ENCODE measurements around the gene PTPRK.
A peak's percentile ranks its signal among the peaks of the same experiment; 100 is the strongest.

The PTPRK gene

DNA sequence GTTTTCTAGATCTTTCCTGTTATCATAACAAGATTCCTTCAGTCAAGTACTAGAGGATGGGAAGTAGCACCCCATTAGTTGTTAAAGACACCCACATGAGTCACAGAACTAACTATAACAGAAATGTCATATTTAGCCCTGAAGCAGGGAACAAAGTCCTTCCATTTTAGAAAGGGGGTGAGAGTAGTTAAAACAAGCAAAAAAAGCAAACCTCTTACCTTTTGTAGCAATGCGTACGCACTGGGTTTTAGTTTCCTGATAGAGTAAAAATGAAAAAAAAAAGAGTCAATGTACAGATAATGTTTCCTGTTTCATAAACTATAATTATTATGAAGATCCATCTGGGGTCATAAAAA, 455.9 kb downstream of the PTPRK start:
- no peak for DNase-seq

DNA sequence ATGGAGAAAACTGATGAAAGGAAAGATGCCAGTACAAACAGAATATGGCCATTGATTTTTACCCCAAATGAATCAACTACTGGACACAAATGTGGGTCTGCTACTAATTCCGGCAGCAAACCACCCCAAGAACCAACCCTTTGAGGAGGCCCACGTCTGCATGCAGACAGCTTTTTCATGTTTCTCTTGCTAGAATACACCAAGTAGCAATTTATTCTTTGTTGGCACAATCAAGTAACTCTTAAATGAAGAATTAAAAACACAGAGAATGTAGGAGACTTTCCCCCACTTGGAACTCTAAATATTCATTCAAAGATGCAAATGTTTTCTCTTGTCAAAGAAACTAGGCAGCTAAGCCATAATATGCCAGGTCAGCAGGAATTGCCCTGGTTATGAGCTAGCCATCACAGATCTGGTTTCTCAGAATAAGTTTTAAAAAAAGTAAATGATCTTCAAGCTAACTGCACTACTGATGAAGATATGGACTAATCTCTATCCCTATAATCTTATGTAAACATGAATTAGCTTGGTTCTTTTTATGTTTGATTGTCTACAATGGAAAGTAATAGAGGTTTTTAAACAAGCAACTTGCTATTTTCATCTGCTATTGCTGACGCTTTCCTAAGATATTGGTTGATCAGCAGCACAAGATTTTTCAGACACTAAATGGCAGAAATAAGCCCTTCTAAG, 456.4 kb downstream of the PTPRK start:
- no peak for DNase-seq

DNA sequence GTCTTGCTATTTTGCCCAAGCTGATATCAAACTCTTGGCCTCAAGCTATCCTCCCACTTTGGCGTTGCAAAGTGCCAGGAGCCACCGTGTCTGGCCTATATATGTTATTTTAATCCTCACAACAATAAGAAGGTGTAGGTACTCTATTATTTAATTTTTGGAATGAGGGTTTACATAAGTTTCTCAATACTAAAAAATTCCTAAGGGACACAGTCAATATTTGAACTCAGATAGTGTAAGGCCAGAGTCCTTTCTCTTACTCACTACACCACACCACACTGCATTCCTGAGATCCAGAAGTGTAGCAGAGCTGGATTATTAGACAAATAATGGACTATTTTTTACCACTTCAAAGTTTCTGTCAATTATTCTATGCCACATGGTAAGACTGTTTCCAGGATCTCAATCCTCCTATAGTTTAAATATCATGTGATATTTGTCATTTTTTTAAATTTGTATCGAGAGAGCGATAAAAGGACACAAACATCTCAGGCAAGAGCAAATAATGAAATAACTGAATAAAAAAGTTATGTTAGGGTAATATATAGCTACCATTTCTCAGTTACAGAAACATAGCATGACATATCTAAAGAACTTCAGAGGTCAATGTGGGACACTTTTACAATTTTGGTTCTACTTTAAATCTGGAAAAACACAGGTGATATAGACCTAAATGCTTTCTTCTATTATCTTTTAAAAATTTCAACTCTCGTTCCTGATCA, 457.4 kb downstream of the PTPRK start:
- DNase-seq: peak; percentile 29

DNA sequence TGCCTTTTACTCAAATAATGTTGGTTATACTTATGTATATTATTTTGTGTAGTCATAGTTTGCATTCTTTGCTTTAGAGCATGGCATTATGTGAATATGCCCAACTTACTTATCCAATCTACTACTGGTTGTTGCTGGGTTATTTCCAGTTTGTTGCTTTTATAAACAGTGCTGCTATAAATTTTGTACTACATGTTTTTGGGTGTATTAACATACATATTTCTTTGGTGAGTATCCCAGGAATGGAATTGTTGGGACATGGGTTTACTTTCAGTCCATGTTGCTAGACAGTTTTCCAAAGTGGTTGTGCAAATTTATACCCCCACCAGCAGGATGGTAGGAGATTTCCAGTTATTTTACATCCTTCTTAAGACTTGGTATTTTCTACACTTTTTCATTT, 462.5 kb downstream of the PTPRK start:
- DNase-seq: peak; percentile 78

DNA sequence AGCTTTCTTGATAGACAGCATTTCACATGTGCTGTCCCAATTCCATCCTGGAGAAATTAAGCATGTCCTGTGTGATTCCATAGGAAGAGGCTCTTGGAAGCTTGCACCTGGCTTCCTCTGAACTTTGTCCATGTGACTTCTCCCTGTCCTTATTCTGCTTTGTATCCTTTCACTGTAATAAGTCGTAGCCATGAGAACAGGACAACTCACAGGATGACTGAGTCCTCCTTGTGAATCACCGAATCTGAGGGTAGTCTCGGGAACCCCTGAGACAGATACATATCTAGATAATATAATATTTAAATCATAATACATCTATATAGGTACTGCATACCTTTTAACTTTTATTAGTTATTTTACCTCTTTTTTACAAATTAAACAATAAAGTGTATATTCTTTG, 462.9 kb downstream of the PTPRK start:
- peak; percentile 17 for DNase-seq

DNA sequence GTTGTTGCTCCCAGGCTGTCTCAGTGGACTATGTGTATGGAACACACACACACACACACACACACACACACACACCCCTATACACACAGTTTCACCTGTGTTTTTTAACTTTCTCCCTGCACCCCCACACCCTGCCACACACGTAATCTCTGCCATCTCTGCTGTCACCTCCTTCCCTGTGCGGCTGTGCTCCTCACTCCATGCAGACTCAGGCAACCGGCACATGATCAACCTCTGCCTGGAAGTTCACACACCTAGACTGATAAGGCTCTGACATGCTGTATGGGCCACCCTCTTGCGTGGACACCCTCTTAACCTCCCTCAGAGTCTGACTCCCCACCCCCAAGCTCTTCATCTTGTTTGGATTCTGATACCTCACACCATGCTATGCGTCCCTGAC, 467.3 kb downstream of the PTPRK start:
- DNase-seq: no peak

DNA sequence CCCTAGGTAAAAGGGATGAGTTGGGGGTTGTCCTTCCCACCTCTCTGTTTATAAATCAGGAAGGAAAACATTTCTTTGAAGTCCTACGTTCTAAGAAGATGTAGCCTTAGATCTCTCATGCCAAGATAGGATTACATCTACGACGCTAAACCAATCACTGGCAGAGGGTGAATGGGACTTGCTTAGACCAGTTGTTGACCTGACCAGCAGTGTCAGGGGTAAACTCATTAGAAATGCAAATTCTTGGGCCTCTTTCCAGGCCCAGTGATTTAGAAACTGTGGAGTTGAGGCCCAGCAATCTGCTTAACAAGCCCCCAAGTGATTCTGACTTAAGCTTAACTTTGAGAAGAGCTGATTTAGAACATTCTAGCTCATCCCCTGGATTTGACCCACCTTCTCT, 472.4 kb downstream of the PTPRK start:
- DNase-seq: no peak

DNA sequence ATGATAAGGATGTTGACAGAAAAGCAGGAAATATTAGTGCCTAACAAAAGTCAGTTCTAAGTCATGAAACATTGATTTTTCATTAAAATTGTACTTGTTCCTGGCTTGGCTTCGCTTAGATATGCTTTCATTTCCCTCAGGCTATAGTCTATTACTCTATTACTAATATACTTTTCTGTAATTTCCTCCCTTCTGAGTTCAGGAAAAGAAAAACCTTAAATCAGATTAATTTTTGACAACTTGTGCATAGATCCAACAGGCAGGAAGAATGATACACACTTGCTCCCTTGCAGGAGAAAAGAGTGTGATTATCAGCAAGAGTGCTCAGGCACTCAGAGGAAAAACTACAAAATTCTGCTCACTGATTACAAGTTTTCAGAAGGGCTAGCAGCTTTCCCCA, 474.4 kb downstream of the PTPRK start:
- DNase-seq: no peak

DNA sequence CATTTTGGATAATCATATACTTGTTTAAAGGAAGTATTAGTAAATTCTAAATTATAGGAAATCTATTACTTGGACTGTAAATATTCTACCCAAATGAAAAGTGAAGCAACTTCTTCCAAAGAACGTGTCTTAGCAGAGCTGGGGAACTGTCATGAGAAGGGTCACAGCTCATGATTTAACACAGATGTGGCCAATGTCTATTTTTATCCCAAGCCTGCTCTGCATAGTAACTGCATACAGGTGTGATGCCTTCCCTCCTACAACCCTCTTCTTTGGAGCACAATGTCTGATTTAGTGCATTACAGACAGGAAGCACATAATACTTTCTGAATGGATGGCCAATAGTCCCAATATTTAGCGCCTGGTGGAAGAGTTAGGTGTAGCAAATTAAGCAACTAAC, 480.9 kb downstream of the PTPRK start:
- DNase-seq: no peak

DNA sequence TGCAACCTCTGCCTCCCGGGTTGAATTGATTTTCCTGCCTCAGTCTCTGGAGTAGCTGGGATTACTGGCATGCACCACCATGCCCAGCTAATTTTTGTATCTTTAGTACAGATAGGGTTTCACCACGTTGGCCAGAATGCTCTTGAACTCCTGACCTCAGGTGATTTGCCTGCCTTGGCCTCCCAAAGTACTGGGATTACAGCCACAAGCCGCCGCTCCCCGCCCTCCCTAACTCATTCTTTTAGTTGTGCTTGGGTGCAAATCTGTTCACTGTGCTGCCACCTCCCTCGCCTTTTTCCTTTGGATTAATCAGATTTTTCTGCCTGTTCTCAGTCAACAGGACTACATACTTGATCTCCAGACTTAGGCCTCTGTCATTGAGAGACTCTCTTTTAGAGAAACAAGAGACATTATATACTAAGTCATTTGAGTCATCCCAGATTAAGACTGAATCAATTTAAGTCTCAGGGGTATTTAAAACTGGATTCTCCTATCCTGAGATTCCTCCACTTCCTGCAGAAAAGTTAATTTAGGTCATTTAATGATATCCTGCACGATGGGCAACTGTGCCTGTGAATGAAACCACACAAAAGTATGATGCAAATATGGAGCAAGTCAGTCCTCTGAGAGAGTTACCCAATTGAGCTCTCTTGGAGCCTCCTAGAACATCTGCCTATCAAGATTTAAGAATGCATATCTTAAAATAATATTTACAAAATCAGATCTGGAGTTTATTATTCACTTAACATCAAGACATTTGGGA, 483.4 kb downstream of the PTPRK start:
- peak; percentile 70 for DNase-seq

DNA sequence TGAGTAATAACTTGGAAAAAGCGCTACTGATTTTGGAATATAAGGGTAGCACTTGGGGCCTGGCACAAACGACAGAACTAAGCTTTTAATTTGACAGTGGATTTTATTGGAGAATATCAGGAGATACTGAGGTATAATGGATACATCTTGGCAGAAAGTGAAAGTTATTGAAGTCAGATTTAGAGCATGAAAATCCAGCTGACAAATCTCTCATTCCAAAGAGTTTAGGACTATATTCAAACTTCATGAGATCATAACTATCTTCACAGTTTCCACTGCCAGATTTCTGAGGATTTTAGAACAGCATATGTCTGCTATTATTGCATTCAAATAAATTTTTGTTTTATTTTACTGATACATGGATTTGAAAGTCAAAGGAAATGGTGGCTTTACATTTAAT, 487.2 kb downstream of the PTPRK start:
- no peak for DNase-seq

DNA sequence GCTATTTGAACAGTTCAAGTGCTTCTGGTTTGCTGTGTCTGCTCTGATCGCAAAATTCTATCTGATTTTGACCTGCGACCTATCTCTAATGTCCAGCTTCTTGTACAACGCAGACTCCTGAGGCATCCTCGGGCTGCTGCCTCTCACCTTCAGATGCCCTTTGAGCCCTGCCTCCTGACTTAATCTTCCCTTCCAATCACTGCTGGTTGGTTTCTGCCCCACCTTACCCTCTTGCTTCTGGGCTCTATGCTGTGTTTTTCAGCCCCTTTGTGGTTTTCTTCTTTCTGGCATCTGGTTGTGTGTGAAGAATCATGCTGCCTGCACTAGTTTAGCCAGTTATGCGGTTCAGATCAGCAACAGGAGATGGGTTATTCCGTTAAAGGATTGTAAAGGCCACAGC, 488.4 kb downstream of the PTPRK start:
- DNase-seq: no peak

DNA sequence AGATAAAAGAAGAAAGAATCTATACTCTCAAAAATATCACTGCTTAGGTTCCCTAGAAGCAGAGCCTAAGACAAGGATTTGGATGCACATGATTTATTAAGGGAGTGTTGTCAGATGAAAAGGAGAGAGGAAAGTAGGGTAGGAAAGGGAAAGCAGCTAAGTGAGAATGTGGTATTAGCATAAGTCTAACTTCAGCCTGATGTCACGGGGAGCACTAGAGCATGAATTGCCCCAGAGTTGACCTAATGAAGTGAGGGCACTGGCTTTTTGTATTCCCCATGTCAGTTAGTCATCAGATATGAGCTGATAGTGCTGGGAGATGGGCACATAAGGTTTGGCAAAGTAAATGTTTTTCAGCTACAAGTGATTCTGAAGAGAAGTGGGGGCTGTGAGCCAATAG, 490.6 kb downstream of the PTPRK start:
- no peak for DNase-seq

DNA sequence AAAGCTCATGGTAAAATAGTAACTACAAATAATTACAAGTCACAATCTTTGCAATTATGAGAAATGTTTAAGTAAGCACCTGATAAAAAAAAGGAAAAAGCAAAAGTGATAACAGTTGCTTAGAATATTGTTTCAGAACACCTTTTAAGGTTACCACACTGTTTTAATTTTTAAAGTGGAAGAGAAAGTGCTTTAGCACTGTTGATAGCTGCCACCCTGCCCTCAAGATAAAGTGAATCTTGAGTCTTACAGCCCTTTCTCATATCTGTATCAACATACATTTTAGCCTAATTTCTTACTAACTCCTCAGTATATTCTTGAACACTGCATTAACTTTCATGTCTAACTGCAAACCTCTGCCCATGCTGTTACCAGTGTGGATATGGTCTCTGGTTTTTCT, 492.2 kb downstream of the PTPRK start:
- DNase-seq: no peak

DNA sequence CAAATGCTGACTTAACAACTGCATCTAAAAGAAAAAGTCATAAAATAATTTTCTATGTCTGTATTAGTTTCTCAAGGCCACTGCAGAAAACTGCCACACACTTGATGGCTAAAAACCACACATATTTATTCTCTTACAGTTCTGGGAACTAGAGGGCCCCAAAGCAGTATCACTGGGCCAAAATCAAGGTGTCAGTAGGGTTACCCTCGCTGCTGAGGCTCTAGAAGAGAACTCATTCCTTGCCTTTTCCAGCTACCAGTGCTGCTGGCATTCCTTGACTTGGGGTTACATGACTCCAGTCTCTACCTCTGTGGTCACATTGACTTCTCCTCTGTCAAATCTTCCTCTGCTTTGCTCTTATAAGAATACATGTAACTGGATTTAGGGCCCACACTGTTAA, 494.9 kb downstream of the PTPRK start:
- DNase-seq: no peak

DNA sequence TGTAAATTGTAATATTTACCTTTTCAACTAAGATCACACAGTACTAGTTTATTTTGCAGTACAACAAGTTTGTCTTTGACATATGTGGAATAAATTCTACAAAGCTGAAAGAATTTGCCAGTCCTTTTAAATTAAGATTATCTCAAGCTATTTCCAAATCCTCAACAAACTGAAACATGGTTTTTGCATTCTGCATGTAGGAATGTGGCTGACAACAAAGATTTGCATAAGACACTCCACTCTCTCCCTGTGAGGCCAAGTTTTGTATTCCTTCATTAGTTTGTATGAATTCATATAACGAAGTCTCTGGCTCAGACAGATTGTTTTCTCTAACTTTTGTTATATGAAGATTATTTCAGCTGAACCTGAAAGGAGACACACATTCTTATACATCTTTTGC, 495.4 kb downstream of the PTPRK start:
- DNase-seq: no peak

DNA sequence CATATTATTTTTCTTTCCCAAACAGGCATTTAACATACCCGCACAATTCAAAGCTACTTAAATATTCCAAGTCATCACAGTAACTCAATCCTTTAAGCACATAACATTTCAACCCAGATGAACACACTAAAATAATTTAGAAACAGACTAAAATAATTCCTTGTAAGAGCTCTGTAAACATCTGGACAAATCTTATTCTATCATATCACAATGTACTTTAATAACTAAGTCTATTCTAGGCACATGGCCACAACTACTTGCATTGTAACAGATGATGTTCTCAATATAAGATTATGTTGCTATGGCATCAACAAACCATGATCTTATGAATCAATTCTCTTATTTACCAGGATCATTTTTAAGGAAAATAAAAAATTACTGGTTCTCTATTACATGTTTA, 496.4 kb downstream of the PTPRK start:
- DNase-seq: no peak

DNA sequence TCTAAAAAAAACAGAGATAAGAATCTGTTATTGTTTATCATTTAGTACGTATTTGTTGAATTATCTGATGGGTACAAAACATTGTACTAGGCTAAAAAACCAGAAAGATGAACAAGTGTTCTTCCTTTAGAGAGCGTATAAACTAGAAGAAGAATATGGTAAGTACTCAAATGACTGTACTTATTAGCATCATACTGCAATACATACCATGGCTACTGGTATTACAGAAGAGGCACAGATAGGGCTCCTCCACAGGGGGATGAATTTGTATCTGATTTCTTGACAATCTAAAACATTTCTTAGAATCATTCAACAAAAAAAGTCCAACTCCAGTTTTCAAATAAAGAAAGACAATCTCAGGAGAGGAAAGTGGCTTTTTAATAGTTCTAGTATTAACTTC, 501.6 kb downstream of the PTPRK start:
- DNase-seq: no peak

DNA sequence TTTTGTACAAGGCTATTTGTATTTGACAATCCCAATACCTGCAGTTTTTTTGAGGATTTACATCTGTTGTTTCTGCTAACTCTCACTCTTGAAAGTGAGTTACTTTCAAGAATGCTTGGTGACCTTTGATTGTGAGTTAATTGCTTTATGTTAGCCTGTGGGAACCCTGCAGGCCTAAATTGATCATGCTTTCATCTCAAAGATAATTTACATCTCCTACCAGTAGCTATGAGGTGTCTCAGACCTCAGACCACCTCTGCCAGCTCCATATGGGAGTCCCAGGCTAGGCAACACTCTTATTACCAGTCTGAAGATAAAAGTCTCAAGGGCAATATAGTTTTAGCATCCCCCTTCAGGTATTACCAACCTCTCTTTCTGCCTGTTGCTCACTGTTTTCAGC, 503.1 kb downstream of the PTPRK start:
- DNase-seq: no peak

DNA sequence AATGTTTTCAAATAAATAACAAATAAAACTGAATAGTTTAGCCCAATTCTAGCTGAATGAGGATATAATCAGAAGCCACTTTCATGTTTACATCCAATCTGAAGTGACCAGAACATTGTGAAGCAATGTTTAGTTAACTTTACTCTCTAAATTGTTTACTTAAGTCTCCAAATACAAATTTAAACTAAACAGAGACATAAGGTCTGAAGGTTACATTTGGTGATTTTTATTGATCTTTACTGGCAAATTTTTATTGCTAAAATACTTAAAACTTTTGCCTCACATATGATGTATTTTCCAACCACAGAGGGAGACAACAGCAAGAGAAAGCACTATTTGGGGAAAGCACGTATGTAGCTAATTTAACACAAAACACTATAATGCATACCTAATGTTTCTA, 512.7 kb downstream of the PTPRK start:
- no peak for DNase-seq

DNA sequence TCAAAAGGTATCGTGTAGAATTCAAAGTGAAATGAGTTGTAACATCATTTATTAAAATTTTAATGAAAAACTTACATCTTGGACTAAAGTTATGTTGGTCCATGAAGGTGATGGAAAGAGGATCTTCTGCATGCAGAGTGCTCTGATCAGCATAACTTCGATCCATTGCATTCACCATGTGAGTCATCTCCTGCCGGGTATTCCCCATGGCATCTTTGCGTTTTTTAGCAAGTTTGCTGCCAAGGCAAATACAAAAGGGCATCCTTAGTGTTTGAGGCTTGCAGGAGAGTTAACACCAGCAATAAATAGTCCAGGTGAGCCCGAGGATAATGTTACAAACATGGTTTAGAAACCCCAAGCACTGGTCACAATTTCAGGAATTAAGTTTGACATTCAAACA, 515.4 kb downstream of the PTPRK start:
- DNase-seq: peak; percentile 23

DNA sequence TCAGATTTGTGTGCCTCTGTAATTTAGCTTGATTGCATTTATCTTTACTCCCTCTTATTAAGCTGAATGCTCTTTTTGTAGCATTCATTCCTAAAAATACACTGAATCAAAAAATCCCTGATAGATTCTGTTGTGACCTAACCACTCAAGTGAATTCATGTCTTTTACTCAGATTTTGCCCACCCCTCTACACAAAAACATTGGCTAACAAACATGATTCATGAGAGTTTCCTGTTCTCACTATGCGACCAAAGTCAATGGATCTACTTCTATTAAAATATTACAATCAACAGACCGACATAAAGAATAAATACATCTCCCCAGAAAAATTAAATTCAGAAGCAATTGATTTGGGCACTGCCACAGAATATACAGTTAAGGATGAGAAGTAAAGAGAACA, 520.0 kb downstream of the PTPRK start:
- DNase-seq: no peak

DNA sequence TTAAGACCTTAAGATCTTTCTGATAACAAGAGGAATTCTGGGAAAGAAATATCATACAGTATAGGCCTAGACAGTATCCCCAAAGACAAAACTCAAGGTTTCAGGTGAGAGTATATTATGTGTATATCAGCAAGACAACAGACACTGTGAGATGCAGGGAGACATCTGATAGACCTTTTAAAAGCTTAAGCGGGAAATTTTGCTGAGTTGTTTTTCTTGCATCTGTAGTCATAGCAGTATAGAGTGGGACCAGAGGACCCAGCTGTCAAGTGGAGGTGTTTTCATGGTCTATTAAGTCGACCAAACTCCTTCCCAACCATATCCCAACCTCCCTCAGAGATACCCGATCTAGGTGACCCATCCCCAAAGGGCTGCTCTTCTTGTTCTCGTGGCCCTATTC, 521.4 kb downstream of the PTPRK start:
- no peak for DNase-seq

Measured in fibroblast of skin of scalp (primary cell).